ENCODE results near the gene ZNF548. TPM values are rescaled to one million over a fixed set of nuclear protein-coding genes. Genes with fewer than 3 reads are reported as not detected.
"Not testable (repeated sequence)": the region's sequence is repeated elsewhere in the genome, so short reads cannot be mapped to it uniquely, and the experiment has no call there.

Gene ZNF548
- total RNA-seq, 1 donor from 2014 or later: 23.9 TPM

DNA sequence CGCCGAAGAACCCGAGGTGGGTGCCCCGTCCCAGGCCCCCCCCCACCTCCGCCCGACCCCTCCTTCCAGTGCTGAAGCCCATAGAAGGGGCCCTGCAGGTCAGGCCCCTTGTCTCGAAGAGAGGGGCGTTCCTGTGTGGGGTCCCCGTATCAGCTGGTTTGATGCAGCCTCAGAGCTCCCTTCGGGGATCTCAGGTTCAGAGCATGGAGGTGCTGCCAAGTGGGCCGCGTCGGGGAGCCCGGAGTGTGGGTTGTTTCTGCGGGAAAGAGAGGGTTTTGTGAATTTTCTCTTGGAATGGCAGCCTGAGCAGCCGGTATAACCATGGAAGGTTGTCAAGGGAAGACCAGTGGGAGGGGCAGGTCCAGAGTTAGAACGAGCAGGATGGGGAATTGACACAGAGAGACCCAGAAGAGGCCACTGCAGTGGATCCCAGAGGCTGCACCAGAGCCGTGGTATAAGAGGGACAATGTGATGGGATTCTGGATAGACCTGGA, 25.9 kb upstream of the ZNF548 start:
- peaks cover 28% of the 10 kb centered on the region for H3K36me3 Mint-ChIP-seq
- TF ChIP-seq, protein P1, sequence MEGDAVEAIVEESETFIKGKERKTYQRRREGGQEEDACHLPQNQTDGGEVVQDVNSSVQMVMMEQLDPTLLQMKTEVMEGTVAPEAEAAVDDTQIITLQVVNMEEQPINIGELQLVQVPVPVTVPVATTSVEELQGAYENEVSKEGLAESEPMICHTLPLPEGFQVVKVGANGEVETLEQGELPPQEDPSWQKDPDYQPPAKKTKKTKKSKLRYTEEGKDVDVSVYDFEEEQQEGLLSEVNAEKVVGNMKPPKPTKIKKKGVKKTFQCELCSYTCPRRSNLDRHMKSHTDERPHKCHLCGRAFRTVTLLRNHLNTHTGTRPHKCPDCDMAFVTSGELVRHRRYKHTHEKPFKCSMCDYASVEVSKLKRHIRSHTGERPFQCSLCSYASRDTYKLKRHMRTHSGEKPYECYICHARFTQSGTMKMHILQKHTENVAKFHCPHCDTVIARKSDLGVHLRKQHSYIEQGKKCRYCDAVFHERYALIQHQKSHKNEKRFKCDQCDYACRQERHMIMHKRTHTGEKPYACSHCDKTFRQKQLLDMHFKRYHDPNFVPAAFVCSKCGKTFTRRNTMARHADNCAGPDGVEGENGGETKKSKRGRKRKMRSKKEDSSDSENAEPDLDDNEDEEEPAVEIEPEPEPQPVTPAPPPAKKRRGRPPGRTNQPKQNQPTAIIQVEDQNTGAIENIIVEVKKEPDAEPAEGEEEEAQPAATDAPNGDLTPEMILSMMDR (conservative IDR thresholded peaks at IDR 0.05): no peak
- peaks cover 17% of the 10 kb centered on the region for H3K4me1 Mint-ChIP-seq (ENCODE audit: unreplicated experiment)
- no peak for DNase-seq (ENCODE audit: extremely low spot score, unreplicated experiment)
- peaks cover 3% of the 10 kb centered on the region for H3K27me3 Mint-ChIP-seq
- peak overlapping the region; percentile 98 for H3K27ac Mint-ChIP-seq
- peaks cover 9% of the 10 kb centered on the region for H3K9me3 Mint-ChIP-seq
- H3K4me3 Mint-ChIP-seq: peak overlapping the region; percentile 97

DNA sequence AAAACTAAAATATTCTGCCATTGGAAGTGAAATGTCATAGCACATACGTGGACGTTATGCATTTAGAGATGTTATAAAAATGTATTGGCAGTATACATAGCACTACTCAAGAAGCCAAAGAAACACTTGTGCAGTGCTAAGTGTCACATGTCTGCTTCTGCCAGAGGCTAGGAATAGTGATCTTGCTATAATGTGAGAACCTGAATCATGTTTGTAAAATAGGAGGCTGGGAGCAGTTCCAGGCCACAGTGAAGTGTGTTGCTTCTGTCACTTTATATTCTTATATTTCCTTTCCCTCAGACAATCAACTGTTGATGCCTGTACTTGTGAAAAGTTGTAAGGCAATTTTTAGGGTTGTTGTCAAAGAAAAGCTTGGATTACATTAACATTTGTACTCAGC, 22.9 kb upstream of the ZNF548 start:
- Mint-ChIP-seq H3K4me3 (no peak overlapping the region), H3K36me3 (peaks cover 30% of the 10 kb centered on the region)

DNA sequence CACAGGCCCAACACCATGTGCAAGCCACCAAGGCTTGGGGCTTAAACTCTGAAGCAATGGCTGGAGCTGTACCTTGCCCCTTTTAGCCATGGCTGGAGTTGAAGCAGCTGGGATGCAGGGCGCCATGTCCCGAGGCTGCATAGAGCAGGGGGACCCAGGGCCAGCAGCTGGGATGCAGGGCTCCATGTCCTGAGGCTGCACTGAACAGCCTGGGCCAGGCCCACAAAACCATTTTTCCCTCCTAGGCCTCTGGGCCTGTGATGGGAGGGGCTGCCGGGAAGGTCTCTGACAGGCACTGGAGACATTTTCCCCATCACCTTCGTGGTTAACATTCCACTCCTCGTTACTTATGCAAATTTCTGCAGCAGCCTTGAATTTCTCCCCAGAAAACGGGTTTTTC, 15.5 kb upstream of the ZNF548 start:
- TF ChIP-seq, protein P1 (conservative IDR thresholded peaks at IDR 0.05): no peak
- no peaks in the 10 kb centered on the region for H3K27me3 Mint-ChIP-seq
- no peak overlapping the region for H3K4me3 Mint-ChIP-seq
- H3K9me3 Mint-ChIP-seq: peaks cover 10% of the 10 kb centered on the region
- H3K4me1 Mint-ChIP-seq (ENCODE audit: unreplicated experiment): no peaks in the 10 kb centered on the region
- H3K27ac Mint-ChIP-seq: no peak overlapping the region
- H3K36me3 Mint-ChIP-seq: peaks cover 77% of the 10 kb centered on the region
- no peak for DNase-seq (ENCODE audit: extremely low spot score, unreplicated experiment)

More for the DNA sequence above, 22.9 kb upstream of the ZNF548 start:
- TF ChIP-seq, protein P1 (conservative IDR thresholded peaks at IDR 0.05): no peak
- Mint-ChIP-seq H3K4me1 (ENCODE audit: unreplicated experiment) (peaks cover 17% of the 10 kb centered on the region), H3K27ac (no peak overlapping the region), H3K27me3 (peaks cover 3% of the 10 kb centered on the region), H3K9me3 (peaks cover 9% of the 10 kb centered on the region)
- DNase-seq (ENCODE audit: extremely low spot score, unreplicated experiment): no peak

DNA sequence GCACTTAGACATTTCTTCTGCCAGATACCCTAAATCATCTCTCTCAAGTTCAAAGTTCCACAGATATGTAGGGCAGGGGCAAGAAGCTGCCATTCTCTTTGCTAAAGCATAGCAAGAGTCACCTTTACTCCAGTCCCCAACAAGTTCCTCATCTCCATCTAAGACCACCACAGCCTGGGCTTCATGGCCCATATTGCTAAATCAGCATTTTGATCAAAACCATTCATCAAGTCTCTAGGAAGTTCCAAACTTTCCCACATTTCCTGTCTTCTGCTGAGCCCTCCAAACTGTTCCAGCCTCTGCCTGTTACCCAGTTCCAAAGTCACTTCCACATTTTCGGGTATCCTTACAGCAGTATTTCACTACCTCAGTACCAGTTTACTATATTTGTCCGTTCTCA, 15.0 kb upstream of the ZNF548 start:
- peaks cover 78% of the 10 kb centered on the region for H3K36me3 Mint-ChIP-seq
- not testable (repeated sequence) for H3K9me3 Mint-ChIP-seq; H3K4me1 Mint-ChIP-seq (ENCODE audit: unreplicated experiment)

DNA sequence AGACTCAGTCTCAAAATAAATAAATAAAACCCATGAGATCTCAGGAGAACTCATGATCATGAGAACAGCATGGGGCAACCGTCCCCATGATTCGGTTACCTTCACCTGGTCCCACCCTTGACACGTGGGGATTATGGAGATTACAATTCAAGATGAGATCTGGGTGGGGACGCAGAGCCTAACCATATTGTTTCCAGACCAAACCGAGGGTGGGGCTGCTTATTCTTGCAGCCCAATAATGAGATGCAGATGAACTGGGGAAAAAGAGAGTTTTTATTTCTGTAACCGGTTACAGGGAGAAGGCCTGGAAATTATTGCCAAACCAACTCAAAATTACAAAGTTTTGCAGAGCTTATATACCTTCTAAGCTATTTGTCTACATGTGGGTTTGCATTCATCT, 13.5 kb upstream of the ZNF548 start:
- Mint-ChIP-seq H3K4me3 (no peak overlapping the region), H3K27ac (no peak overlapping the region), H3K9me3 (peaks cover 10% of the 10 kb centered on the region), H3K36me3 (peaks cover 71% of the 10 kb centered on the region), H3K27me3 (no peaks in the 10 kb centered on the region), H3K4me1 (ENCODE audit: unreplicated experiment) (no peaks in the 10 kb centered on the region)
- TF ChIP-seq, protein P1 (conservative IDR thresholded peaks at IDR 0.05): no peak
- no peak for DNase-seq (ENCODE audit: extremely low spot score, unreplicated experiment)

More for the DNA sequence above, 15.0 kb upstream of the ZNF548 start:
- DNase-seq (ENCODE audit: extremely low spot score, unreplicated experiment); H3K27ac Mint-ChIP-seq; H3K4me3 Mint-ChIP-seq; H3K27me3 Mint-ChIP-seq: not testable (repeated sequence)

DNA sequence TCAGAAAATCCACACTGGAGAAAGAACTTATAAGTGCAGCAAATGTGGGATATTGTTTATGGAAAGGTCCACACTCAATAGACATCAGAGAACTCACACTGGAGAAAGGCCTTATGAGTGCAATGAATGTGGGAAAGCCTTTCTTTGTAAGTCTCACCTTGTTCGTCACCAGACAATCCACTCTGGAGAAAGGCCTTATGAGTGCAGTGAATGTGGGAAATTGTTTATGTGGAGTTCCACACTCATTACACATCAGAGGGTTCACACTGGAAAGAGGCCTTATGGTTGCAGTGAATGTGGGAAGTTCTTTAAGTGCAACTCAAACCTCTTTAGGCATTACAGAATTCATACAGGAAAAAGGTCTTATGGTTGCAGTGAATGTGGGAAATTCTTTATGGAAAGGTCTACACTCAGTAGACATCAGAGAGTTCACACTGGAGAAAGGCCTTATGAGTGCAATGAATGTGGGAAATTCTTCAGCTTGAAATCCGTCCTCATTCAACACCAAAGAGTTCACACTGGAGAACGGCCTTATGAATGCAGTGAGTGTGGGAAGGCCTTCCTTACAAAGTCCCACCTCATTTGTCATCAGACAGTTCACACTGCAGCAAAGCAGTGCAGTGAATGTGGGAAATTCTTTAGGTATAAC, 12.0 kb upstream of the ZNF548 start:
- Mint-ChIP-seq H3K27ac (no peak overlapping the region), H3K4me1 (ENCODE audit: unreplicated experiment) (no peaks in the 10 kb centered on the region), H3K4me3 (no peak overlapping the region), H3K9me3 (peaks cover 10% of the 10 kb centered on the region), H3K27me3 (no peaks in the 10 kb centered on the region), H3K36me3 (peaks cover 58% of the 10 kb centered on the region)
- TF ChIP-seq, protein P1 (conservative IDR thresholded peaks at IDR 0.05): no peak
- no peak for DNase-seq (ENCODE audit: extremely low spot score, unreplicated experiment)

Measured in type B pancreatic cell (in vitro differentiated cells).